ENCODE measurements around the gene IFNGR2. TPM values are rescaled to one million over a fixed set of nuclear protein-coding genes. Genes with fewer than 3 reads are reported as not detected.
"Not testable (repeated sequence)": the region's sequence is repeated elsewhere in the genome, so short reads cannot be mapped to it uniquely, and the experiment has no call there.

The IFNGR2 gene
- total and polyA plus RNA-seq, 2 of the 4 experiments (the other 2 are of a cell fraction), result 66.0 to 73.8 TPM

GRCh38 chr21:33381381-33381780 is 21.8 kb upstream of the IFNGR2 start:
- BruUV-seq (replicated peaks); H4K20me1 ChIP-seq (ENCODE audit: insufficient read depth, low read length); dilution Hi-C loops (cut with HindIII; ENCODE audit: low sequenced_read_pairs, unreplicated experiment); H3K23ac ChIP-seq (ENCODE audit: low read depth, low read length); DNase-seq; H3K9ac ChIP-seq (ENCODE audit: low read depth, low read length); in situ Hi-C loops (cut with MboI; ENCODE audit: low sequenced_read_pairs); H2BK5ac ChIP-seq (ENCODE audit: low read depth, low read length, poor library complexity, severe bottlenecking); H3K4me3 ChIP-seq (ENCODE audit: insufficient read depth, low read depth, low read length); H3K56ac ChIP-seq (ENCODE audit: extremely low read depth, insufficient read depth, low read length); intact Hi-C loops (cut with micrococcal nuclease); H2AFZ ChIP-seq (replicated peaks; ENCODE audit: low read length, poor library complexity); H3K14ac ChIP-seq (replicated peaks; ENCODE audit: low read depth, low read length); ATAC-seq (ENCODE audit: low read depth); H3K4me2 ChIP-seq (ENCODE audit: low read depth, low read length); H3K27ac ChIP-seq (ENCODE audit: insufficient read depth, low read length); H4K5ac ChIP-seq (ENCODE audit: low read depth, low read length); H3K18ac ChIP-seq (ENCODE audit: low read depth, low read length); H3K9me3 ChIP-seq (ENCODE audit: control insufficient read depth, insufficient read depth, low read length); H3K36me3 ChIP-seq (ENCODE audit: control insufficient read depth, insufficient read depth, low read length); H3K27me3 ChIP-seq (ENCODE audit: control insufficient read depth, insufficient read depth, low read length); H4K8ac ChIP-seq (ENCODE audit: low read depth in 2 of 2, low read length in 2 of 2); H3K79me1 ChIP-seq (ENCODE audit: low read depth in 1 of 2, low read length in 2 of 2); POLR2A ChIA-PET (ENCODE audit: unreplicated experiment); H2AK9ac ChIP-seq (replicated peaks; ENCODE audit: low read depth, low read length, poor library complexity): not testable (repeated sequence)
- WGBS, 2 experiments (ENCODE audit: extremely low coverage in 2 of 2, insufficient read length in 1 of 2), result 100% methylated on average over 6 of the region's 6 CpGs; no CpG with 5 or more reads in 1 of the 2 experiments
- 0 out of 2 replicates have a peak overlapping the region, but pooled peaks have one; percentile 33 for H4K91ac ChIP-seq (ENCODE audit: insufficient read depth, low read depth, low read length)
- H2BK15ac ChIP-seq (ENCODE audit: low read depth, low read length), result 0 out of 3 replicates have a peak overlapping the region, but pooled peaks have one; percentile 29
- H3K4ac ChIP-seq (ENCODE audit: low read depth, low read length), result peak overlapping the region; percentile 17; the same call in 1 of the 2 replicates
- peak overlapping the region; percentile 48; the same call in 1 of the 2 replicates for H2BK20ac ChIP-seq (ENCODE audit: low read depth, low read length)
- peak overlapping the region; percentile 84 for H2AK5ac ChIP-seq (ENCODE audit: low read depth, low read length)
- CTCF ChIA-PET, result interaction anchor here (0.7 kb wide), 1 partner anchor 517 kb away, joined by 3 read pairs; no protein-coding TSS in a partner anchor
- H3K9me1 ChIP-seq (ENCODE audit: insufficient read depth, low read length), result peaks cover 12% of the 10 kb centered on the region; the same call in 1 of the 2 replicates
- peak overlapping the region; percentile 54 for H2BK120ac ChIP-seq (ENCODE audit: low read depth, low read length)
- H3K4me1 ChIP-seq (ENCODE audit: control insufficient read depth, insufficient read depth, low read length), result peaks cover 12% of the 10 kb centered on the region
